Stimulated activated naive CD4-positive, alpha-beta T cell treated with Interleukin-2 at 50 U/mL for 16 hours (primary cell): Measurements from ENCODE around the gene BSND.

ENCODE experiments used
- DNase-seq: peaks from one replicate; lab custom pipeline; 2025; lab: John Stamatoyannopoulos, UW

BSND gene

GRCh38 chr1:54975356-54976108, 23.2 kb upstream of the BSND start:
- no peak for DNase-seq

- no peak for DNase-seq
Measured at GRCh38 chr1:54976747-54977146, 22.0 kb upstream of the BSND start.

- DNase-seq, result no peak
Measured at GRCh38 chr1:54977533-54978297, 21.0 kb upstream of the BSND start.

GRCh38 chr1:54978528-54979326, 20.0 kb upstream of the BSND start:
- DNase-seq, result no peak

GRCh38 chr1:54979327-54979891, 19.3 kb upstream of the BSND start:
- no peak for DNase-seq

- DNase-seq, result no peak
Measured at GRCh38 chr1:54980046-54980527, 18.6 kb upstream of the BSND start.

- no peak for DNase-seq
Measured at GRCh38 chr1:54980528-54981241, 18.0 kb upstream of the BSND start, which contains the start of gene TMEM61. Gene TMEM61, plus strand, starts transcription at chr1:54980628. Its CDS starts 438 bp downstream, at chr1:54981066.

GRCh38 chr1:54981466-54981865, 17.3 kb upstream of the BSND start:
- DNase-seq, result no peak

GRCh38 chr1:54982739-54983138, 16.0 kb upstream of the BSND start:
- DNase-seq, result no peak

- DNase-seq, result no peak
Measured at GRCh38 chr1:54984131-54984842, 14.4 kb upstream of the BSND start.

GRCh38 chr1:54985556-54985955, 13.2 kb upstream of the BSND start:
- DNase-seq, result no peak

- no peak for DNase-seq
Measured at GRCh38 chr1:54986025-54986424, 12.7 kb upstream of the BSND start.

- no peak for DNase-seq
Measured at GRCh38 chr1:54986533-54986932, 12.2 kb upstream of the BSND start.

- no peak for DNase-seq
Measured at GRCh38 chr1:54987427-54987826, 11.3 kb upstream of the BSND start.

GRCh38 chr1:54987919-54988705, 10.6 kb upstream of the BSND start:
- no peak for DNase-seq

GRCh38 chr1:54988975-54989374, 9.8 kb upstream of the BSND start:
- DNase-seq, result no peak

- DNase-seq, result no peak
Measured at GRCh38 chr1:54989473-54989872, 9.3 kb upstream of the BSND start.

- DNase-seq, result no peak
Measured at GRCh38 chr1:54989968-54990810, 8.5 kb upstream of the BSND start.

- no peak for DNase-seq
Measured at GRCh38 chr1:54990916-54991315, 7.8 kb upstream of the BSND start.
